GM19239 (cell line): Measurements from ENCODE around the gene DEFB119.
"Not testable (repeated sequence)": the region's sequence is repeated elsewhere in the genome, so short reads cannot be mapped to it uniquely, and the experiment has no call there.

Experiments
- DNase-seq: peaks from one replicate; pipeline ENCODE4 v3.0.0; 2011; ENCODE audit warnings: low spot score; ENCODE audit not compliant: insufficient read length
- FAIRE-seq: peaks from 2 replicates; lab custom pipeline; 2011; peaks lifted over from hg19 to GRCh38; lab: Jason Lieb, UNC

DEFB119 gene, protein sequence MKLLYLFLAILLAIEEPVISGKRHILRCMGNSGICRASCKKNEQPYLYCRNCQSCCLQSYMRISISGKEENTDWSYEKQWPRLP

DNA sequence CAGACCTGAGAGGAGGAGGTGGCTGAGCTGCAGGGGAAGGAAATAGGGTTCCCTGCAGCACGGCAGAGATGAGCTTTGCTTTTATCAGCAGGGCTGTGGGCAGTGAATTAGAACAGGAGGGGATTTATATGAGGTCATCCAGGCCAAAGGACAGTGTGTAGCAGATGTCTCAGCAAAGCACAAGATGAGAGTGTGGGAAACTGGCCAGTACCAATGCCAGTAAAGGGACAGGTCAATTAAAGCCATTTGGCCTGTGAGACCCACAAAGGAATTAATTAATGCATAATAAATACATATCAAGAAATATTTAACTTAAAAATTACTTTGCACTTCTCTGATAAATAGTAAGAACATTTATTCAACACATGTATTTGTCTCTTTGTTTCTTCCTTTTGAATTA is at the start of gene DEFB119:
TSS of gene DEFB119 (minus strand) at position 101 of the 400 bp plus-strand sequence. CDS start 107 bp downstream, outside the sequence.
- no peak for DNase-seq
- no peak for FAIRE-seq

DNA sequence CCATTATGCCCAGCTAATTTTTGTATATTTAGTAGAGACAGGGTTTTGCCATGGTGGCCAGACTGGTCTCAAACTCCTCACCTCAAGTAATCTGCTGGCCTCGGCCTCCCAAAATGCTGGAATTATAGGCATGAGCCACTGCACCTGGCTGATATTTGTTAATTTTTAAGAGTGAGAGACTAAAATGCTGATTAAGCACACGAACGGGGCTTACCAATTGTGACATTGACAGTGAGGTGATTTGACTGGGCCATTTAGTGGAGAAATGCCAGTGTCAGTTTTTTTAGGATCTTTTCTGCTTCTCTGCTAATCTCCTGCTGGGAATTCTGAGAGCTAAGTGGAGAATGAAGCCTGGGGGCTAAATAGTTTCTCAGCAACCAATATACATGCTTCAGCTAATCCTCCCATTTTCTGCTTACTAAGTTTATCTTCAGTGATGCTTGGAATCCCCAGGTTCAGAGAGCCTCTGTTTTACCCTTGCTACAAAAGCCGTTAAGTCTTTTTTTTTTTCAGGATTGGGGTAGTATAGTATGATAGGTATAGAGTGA is 40.3 kb upstream of the DEFB119 start:
- DNase-seq (no peak), FAIRE-seq (no peak)

DNA sequence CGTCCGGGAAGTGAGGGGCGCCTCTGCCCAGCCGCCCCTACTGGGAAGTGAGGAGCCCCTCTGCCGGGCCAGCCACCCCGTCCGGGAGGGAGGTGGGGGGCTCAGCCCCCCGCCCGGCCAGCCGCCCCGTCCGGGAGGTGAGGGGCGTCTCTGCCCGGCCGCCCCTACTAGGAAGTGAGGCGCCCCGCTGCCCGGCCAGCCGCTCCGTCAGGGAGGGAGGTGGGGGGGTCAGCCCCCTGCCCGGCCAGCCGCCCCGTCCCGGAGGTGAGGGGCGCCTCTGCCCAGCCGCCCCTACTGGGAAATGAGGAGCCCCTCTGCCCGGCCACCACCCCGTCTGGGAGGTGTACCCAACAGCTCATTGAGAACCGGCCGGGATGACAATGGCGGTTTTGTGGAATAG is 37.2 kb upstream of the DEFB119 start:
- FAIRE-seq, DNase-seq: not testable (repeated sequence)

DNA sequence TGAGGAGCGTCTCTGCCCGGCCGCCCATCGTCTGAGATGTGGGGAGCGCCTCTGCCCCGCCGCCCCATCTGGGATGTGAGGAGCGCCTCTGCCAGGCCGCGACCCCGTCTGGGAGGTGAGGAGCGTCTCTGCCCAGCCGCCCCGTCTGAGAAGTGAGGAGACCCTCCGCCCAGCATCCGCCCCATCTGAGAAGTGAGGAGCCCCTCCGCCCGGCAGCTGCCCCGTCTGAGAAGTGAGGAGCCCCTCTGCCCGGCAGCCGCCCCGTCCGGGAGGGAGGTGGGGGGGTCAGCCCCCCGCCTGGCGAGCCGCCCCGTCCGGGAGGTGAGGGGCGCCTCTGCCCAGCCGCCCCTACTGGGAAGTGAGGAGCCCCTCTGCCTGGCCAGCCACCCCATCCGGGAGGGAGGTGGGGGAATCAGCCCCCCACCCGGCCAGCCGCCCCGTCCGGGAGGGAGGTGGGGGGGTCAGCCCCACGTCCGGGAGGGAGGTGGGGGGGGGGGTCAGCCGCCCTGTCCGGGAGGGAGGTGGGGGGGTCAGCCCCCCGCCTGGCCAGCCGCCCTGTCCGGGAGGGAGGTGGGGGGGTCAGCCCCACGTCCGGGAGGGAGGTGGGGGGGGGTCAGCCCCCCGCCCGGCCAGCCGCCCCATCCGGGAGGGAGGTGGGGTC is 36.6 kb upstream of the DEFB119 start:
- FAIRE-seq, DNase-seq: not testable (repeated sequence)

DNA sequence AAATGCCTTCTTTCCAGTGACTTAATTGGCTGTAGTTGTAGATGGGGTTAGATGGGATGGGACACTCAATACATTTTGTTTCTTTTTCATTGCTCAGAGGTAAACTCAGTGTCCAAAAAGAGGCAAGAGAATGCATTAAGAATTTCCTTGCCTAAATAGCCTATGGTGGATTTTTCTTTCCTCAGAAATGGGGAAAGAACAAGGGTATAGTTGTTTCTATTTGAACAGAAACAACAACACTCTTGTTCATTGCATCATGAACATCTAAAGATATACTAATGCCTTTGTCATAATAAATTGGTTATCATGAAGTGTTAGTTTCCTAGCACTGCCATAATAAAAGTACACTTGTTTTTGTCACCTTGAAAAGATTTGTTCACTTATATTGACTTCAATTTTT is 35.4 kb upstream of the DEFB119 start:
- no peak for FAIRE-seq

DNA sequence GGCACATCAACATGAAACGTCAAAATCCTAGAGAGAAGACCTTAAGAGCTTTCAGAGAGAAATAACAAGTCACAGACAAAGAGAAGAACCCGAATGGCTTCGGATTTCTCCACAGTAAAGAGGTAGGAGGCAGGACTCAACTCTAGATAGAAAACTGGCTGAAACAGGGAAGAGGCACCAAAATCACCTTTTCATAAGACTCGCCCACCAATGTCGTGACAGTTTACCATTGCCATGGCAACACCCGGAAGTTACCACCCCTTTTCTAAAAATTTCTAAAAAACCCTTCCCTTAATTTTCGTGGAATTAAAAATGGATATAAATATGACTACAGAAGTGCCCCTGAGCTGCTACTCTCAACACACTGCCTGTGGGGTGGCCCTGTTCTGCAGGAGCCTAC is 27.9 kb upstream of the DEFB119 start:
- DNase-seq, result no peak
- no peak for FAIRE-seq

More for the DNA sequence above, 35.4 kb upstream of the DEFB119 start:
- DNase-seq, result no peak

DNA sequence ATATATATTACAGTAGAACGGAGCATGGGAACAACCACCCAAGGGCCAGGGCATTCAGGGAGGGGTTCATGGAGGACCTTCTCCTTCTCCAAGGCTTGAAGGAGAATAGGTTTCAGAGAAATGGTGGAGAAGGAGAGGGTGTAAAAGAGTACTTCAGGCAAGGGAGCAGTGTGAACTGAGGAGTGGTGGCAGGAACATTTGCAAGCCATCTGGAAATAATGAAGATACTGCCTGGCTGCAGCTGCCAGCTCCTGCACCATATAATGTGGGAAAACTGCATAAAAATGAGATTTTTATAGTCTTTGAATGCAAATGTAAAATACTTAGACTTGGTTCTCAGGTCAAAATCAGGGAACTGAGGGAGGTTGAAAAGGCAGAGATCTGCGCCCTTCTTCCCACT is 25.3 kb upstream of the DEFB119 start:
- FAIRE-seq, result no peak

DNA sequence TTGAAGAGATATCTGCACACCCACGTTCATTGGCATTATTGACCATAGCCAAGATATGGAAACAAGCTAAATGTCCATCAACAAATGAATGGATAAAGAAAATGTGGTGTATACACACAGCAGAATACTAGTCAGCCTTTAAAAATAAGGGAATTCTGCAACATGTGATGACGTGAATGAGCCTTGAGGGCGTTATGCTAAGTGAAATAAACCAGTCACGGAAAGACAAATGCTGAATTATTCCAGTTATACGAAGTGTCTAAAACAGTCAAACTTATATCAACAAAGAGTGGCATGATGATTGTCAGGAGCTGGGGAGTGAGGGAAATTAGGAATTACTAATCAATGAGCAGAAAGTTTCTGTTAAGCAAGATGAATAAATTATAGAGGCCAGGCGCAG is 24.0 kb upstream of the DEFB119 start:
- no peak for FAIRE-seq

More for the DNA sequence above, 25.3 kb upstream of the DEFB119 start:
- no peak for DNase-seq

DNA sequence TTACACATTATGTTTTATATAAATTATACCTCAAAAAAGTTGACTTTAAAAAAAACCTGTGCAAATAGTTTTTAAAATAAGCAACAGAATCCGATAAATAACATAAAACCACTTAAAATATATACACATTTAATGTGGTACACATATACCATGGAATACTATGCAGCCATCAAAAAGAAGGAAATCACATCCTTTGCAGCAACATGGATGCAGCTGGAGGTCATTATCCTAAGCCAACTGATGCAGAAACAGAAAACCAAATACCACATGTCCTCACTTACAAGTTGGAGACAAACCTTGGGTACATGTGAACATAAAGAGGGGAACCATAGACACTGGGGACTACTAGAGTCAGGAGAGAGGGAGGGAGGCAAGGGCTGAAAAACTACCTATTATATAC is 19.6 kb upstream of the DEFB119 start:
- no peak for DNase-seq
- FAIRE-seq, result no peak

More for the DNA sequence above, 24.0 kb upstream of the DEFB119 start:
- no peak for DNase-seq

DNA sequence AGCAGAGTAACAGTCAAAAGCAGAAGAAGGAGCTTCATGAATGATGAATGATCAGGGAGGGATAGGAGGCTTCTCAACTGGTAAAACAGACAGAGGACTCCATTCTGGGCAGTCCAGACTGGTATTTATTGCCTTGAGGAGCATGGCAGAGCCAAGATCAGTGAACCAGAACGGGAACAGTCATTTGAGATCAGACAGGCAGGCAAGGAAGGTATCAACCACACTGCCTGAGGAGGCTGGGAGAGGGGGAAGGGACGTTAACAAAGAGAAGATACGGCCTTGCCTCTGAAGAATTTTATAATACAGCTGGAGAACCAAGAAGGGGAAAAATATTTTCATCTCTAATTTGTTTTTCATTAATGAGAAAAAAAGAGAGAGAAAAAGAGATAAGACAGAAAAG is 15.7 kb upstream of the DEFB119 start, which contains the start of gene DEFB121:
TSS of gene DEFB121 (minus strand) at position 101 of the 400 bp plus-strand sequence. CDS start at position 38, 63 bp downstream.
- FAIRE-seq, result no peak
- DNase-seq, result no peak

DNA sequence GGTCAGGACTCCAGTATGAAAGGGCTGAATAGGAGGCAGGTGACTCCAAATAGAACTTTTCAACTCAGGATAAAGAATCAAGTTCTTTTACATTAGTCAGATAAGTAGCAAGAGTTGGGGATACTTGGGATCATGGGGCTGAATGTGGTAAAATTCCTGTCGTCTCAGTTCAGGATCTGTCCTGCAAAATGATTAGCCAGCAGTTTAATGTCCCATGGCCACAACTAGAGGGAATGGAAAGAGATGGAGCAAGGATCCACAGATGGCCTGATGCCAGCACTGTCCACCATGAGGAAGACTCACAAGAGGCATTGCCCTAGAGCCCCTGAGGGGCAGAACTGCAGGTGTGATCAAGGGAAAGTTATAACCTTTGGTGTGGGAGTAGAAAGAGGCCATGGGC is 13.5 kb upstream of the DEFB119 start:
- no peak for FAIRE-seq

DNA sequence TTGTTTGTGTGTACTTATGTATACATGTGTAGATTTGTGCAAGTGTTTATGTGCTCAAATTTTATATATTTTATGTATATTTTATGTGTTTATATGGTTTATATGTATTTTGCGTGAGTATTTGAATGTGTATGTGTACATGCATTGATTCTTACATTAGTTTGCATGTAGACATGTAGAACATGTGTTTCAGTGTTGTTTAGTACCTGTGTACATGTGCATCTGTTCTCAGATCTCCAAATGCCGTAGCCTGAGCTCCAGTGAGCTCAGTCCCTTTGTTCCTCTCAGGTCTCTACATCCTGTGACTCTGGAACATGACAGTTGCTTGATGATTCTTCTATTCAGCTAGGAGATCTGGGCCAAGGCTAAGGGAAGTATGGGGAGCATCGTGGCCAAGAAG is 4.5 kb upstream of the DEFB119 start:
- no peak for FAIRE-seq
- DNase-seq, result no peak

More for the DNA sequence above, 13.5 kb upstream of the DEFB119 start:
- no peak for DNase-seq

DNA sequence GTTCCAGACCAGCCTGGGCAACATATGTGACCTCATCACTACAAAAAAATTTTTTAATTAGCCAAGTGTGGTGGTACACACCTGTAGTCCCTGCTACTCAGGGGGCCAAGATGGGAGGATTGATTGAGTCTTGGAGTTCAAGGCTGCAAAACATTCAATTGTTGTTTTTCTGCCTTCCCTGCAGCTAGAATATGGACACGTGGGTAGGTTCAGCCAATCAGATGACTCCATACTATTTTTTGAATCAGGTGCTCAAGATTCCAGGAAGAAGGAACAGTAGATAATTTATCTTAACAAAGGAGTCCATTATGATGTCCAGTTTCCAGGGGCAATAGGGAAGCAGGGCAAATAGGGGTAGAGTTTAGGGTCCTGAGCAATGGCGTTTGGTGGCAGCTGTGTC is 2.4 kb upstream of the DEFB119 start:
- FAIRE-seq, result no peak
- DNase-seq, result no peak

DNA sequence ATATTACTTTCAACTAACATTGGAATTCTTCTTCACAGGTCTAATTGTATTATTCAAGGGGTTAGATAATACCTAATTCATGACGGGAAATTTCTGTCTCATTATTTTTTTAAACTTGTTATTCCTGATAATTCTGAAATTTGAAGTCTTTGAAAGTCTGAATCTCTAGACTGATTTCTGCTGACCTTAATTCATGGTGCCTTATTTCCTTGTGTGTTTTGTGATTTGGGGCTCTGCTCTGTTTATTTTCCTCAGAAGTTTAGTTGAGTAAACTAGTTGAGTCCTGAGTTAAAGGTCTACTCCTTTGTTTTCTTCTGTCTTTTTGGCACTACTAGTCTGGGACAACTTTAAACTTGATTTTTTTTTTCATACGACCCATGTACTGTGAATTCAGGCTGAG is 16.0 kb downstream of the DEFB119 start:
- no peak for FAIRE-seq
- no peak for DNase-seq

DNA sequence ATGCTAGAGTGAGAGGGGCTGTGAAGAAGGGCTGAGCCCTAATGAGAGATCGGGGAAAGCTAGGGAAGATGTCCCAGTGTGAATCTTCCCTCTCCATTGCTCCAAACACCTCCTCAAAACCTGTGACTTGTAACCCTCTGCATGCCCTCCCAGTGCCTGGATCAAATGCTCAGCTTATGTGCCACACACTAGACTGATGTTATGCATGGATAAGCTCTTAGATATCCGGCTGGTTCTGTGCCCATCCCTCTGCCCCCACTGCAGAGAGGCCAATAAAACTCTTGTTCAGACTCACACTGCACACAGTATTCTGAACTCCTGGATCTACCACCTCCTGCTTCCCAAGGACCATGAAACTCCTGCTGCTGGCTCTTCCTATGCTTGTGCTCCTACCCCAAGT is 22.1 kb downstream of the DEFB119 start, which contains the start of gene DEFB118:
TSS of gene DEFB118 (plus strand) at position 301 of the 400 bp plus-strand sequence. CDS start at position 351, 50 bp downstream.
- no peak for FAIRE-seq
- DNase-seq, result no peak

DNA sequence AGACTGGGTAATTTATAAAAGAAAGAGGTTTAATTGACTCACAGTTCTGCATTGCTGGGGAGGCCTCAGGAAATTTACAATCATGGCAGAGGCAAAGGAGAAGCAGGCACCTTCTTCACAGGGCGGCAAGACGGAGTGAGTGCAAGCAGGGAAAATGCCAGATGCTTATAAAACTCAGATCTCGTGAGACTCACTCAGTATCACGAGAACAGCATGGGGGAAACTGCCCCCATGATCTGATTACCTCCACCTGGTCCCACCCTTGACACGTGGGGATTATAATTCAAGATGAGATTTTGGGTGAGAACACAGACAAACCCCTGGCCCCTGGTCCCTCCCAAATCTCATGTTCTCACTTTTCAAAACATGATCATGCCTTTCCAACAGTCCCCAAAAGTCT is 26.1 kb downstream of the DEFB119 start:
- not testable (repeated sequence) for FAIRE-seq, DNase-seq

DNA sequence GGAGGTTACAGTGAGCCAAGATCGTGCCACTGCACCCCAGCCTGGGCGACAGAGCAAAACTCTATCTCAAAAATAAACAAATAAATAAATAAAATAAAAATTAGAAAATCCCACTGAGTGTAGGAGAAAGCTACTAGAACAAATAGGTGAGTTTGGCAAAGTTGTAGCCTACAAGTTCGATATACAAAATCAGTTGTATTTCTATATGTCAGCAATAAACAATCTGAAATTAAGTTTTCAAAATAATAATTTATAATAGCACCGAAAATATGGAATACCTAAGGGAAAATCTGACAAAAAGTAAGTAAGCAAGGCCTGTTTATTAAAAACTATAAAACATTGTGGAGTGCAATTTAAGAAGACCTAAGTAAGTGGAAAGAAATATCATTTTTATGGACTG is 27.1 kb downstream of the DEFB119 start:
- no peak for DNase-seq
- FAIRE-seq, result no peak

DNA sequence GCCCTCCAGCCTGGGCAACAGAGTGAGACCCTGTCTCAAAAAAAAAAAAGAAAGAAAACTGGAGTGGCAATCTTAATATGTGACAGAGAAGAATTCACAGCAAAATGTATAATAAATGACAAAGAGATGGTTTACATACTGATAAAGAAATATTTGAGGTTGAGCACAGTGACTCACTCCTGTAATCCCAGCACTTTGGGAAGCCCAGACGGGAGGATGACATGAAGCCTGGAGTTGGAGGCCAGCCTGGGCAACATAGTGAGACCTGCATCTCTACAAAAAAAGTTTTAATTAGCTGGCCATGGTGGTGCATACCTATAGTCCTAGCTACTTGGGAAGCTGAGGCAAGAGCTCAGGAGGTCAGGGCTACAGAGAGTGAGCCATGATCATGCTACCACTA is 34.4 kb downstream of the DEFB119 start:
- no peak for FAIRE-seq
- DNase-seq, result no peak

DNA sequence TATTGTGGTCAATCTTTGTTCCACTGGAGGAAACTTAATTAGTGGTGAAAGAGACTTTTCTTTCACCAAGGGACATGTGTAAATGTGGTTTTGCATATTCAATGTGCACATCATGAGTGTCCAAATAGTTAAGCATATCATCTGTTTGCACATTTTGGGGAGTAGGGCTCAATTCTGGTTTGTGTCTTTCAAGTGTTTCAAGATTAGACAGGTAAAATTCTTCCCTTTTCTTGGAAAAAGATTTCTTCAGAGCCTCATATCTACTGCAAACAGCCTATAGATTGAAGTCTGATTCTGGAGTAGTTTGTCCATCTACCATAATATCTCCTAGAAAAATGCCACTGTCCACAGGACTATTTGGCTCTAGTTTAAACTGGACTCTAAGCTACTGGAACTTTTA is 48.9 kb downstream of the DEFB119 start:
- no peak for FAIRE-seq
- no peak for DNase-seq

DNA sequence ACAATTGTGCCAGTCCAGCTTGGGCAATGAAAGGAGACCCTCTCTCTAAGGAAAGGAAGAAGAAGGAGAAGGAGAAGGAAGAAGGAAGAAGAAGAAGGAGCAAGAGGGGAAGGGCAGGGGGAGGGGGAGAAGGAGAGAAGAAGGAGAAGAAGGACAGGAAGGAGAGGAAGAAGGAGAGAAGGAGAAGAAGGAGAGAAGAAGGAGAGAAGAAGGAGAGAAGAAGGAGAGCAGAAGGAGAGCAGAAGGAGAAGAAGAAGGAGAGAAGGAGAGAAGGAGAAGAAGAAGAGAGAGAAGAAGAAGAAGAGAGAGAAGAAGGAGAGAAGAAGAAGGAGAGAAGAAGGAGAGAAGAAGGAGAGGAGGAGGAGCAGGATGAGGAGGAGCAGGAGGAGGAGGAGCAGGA is 59.5 kb downstream of the DEFB119 start:
- FAIRE-seq (no peak), DNase-seq (no peak)
